ENCODE measurements around the gene GPR37.

Gene GPR37

DNA sequence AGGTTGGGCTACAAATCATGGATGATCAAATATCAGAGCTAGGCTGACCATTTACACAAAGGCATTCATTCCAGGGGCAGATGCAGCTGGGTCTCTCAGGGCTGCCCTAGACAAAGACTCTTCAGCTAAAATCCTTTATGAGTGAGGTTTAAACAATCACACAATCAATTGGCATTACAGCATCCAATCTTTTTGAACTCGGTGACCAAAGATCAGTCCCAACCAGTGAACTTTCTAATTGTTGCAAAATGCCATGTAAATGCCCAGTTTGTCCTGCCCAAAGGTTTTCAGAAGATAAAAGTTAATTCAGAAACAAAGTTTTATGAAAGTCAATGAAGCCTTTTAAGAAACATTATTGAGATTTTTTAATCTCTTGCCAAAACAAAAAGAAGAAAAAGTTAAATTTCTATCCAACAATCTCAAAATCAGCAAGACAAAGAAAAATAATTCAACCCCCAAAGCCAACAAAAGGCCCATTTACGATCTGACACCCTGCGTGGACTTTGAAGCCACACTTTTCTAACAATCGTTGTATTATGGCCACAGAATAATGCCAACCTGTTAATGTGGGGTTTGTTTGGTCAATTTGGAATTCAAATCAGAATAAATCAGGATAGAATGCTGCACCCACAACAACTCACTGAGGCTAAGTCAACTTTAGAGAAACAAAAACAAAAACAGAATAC, 40.9 kb downstream of the GPR37 start:
- no peak for DNase-seq (ENCODE audit: low read depth in 2 of 2)

DNA sequence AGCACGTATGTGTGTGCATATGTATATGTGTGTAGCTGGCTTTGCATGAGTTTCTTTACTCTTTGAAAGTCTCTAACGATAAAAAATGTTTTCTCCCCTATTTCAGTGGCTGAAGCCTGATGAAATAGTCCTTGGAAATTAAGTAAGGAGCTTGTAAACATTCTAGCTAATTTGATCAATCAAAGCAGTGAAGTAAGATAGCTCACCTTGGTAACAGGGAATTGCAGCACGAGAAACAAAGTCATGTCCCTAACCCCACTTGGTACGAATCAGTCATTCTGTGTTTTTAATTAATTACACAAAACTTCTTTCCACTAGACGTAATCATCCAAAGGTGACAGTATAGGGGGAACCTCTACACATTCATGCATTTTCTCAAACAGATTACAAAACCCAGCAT, 41.5 kb downstream of the GPR37 start:
- no peak for DNase-seq (ENCODE audit: low read depth in 2 of 2)

DNA sequence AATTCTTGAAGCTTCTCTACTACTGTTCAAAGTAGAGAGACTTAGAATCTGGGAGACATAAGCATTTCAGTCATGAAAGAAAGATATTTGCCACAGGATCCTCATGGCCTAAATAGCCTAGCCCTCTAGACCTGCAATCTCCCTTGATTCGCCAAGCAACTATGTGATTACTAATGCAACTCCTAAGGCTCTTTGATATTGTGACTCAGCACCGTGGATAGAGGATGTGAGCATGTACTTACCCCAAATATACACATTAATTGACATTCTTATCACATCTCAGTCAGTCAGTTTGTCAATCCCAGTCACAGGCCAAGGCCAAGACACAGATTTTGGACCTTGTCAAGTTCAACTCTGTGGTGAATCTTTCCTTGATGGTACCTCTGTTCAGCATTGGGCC, 42.6 kb downstream of the GPR37 start:
- no peak for DNase-seq (ENCODE audit: low read depth in 2 of 2)

DNA sequence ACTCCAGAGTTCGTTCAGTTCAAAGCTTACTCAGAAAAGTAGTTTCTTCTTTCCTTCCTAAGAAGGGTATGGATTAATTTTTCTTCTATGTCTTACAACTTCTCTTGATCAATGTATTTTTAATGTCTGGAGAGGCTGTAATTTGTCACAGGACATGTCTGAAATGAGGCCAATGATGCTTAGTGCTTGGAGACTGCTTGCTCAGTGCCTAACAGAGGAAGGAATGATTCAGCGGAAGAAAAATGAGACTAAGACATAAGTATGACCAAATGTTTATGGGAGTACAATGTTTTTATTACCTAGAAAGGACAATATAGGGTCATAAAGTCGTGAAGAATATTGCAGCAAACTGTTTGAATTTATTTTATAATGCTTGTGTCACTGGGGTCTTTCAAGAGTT, 43.3 kb downstream of the GPR37 start:
- DNase-seq (ENCODE audit: low read depth in 2 of 2): no peak

DNA sequence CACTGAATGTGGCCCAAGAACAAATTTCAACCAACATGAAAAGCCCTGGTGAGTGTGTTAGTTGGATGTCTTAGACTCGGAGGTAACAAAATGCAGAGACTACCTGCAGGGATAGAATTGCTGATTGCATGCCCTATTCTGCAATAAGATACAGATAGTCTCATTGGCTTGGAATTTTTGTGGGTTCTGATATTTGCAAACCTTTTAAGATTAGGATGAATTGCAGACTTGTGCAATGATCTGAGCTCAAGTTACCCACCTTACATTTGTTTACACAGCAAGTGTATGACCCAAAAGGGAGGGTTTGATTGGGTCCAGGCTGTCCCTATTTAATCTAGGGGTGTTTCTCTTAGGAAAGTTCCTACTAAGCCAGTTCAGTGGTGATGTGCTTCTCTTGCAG, 45.4 kb downstream of the GPR37 start:
- DNase-seq (ENCODE audit: low read depth in 2 of 2): no peak

DNA sequence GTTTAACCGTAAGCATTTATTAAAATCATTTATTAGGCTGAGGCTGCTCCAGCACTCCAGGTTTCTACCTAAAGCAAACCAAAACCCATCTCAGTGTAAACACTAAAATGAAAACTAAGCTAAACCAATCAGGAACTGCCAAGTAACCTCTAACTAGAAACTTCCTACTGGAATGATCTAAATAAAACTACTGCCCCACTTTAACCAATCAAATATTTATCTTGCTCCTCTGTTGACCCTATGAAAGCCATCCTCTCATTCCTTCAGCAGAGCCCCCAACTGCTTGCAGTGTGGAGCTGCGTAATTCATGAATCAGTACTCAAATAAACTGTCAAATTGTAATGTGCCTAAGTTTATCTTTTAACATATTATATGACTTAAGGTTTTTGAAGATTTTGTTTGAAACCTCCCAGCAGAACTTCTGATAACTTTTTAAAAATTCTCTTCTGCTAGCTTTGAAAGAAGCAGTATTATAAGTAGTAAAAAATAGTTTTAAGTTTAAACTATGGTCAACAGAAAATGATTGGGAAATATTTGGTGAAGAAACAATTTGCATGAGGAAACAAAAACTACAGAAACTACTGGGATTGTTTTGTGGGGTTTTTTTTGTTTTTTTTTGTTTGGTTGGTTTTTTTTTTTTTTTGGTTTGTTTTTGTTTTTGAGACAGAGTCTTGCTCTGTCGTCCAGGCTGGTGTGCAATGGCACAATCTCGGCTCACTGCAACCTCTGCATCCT, 47.4 kb downstream of the GPR37 start:
- no peak for DNase-seq (ENCODE audit: low read depth in 2 of 2)

DNA sequence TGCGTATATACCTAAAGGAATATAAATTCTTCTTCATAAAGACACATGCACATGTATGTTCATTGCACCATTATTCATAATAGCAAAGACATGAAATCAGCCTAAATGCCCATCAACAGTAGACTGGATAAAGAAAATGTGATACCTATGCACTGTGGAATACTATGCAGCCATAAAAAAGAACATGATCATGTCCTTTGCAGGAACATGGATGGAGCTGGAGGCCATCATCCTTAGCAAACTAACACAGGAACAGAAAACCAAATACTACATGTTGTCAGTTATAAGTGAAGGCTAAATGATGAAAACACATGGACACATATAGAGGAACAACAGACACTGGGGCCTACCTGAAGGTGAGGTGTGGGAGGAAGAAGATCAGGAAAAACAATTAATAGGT, 48.7 kb downstream of the GPR37 start:
- no peak for DNase-seq (ENCODE audit: low read depth in 2 of 2)

DNA sequence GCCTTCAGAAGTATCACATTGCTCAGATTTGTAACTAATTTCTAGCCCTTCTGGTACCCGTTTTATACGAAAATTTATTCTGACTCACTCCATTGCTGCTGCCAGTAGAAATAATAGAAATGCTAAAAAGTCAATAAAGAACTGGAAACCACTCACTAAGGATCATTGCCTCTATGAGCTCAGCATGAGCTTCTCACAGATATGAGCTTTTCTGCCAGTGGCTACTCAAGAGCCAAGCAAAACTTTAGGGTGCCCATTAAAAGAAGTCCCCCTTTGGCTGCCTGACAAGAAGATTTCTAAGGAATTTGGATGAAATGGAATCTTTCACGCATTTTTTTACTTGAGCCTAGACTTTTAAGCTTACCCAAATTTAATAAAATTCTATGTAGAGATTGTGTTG, 52.5 kb downstream of the GPR37 start:
- DNase-seq (ENCODE audit: low read depth in 2 of 2): no peak

DNA sequence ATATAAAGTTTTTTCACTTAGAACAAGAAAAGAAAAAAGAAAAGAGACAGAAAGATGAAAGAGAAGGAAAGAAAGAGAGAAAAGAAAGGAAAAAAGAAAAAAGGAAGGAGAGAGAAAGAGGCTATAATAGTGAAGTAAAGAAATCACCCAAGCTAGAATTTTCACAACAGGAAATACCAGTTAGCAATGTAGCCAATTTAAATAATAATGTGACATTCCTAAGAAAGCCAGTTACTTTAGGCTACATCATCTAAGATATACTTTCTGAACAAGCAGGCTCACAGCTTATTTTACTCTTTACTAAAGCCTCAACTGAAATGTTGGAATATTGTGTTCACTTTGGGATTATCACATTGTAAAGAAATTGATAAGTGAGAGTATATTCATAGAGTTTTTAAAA, 53.6 kb downstream of the GPR37 start:
- no peak for DNase-seq (ENCODE audit: low read depth in 2 of 2)

DNA sequence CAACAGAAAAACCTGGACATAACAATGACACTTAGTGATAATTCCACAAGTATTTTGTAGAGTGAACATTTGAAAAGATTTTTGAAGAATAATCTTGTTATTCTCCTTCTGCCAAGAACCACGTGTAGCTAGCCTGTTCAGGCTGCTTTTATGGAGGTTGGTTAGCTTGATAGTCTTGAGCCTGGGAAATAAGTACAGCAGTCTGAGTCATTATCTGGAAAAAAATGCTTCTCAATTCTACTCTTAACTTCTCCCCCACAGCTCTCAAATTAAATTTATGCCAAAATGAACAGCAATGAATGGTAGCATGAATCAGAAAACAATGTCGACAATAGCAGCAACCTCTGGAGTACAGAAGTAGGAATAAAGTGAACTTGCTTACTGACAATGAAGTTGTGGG, 63.2 kb downstream of the GPR37 start:
- no peak for DNase-seq (ENCODE audit: low read depth in 2 of 2)

DNA sequence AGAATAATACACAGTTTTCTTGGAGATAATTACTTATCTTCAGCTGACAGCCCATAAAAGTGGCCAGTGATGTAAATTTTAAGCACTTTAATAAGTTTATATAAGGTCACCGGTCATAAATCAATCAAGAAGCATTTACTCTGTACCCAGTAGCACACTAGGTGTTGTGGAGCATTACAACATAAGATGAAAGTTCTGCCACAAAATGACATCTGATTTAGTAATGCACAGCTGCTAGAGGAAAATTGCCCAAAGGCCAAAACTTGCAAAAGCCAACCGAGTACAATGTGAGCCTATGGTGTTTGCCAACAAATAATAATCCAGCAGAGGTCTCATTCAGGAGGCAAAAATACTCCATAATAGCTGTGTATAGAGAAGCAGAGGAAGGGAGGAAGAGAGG, 63.6 kb downstream of the GPR37 start:
- no peak for DNase-seq (ENCODE audit: low read depth in 2 of 2)

DNA sequence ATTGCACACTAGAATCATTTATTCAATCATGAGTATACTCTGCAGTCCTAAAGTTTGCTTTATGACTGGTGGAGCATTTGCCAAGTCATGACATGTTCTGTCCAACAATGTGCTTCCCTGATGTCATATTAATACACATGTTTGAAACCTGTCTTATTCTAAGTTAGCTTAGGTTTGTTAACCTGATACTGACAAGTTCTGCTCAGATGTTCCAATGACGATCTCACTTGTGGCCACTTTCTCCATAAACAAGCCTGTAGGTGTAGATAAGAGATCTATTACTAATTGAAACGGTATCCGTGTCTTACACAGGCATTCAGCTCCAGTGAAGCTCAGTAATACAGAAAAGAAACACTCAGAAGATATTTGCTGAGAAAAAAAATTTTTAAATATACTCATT, 64.9 kb downstream of the GPR37 start:
- no peak for DNase-seq (ENCODE audit: low read depth in 2 of 2)

DNA sequence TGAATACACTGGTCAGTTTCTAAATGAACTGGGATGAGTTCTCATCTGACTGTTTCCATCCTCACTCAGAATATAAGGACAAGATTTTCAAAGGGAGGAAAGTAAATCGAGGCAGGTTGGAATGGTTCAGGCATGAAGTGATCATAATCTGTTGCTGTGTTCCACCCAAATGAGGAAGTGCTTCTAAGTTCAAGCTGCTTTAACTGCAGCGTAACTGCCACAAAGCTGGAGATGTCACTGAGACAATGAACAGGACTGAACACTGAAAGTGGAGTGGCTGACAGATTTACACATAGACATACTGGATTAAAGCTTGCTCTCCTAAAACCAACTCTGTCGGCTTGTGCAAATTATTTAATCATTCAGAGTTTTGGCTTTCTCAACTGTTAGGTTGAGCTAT, 66.6 kb downstream of the GPR37 start:
- no peak for DNase-seq (ENCODE audit: low read depth in 2 of 2)

DNA sequence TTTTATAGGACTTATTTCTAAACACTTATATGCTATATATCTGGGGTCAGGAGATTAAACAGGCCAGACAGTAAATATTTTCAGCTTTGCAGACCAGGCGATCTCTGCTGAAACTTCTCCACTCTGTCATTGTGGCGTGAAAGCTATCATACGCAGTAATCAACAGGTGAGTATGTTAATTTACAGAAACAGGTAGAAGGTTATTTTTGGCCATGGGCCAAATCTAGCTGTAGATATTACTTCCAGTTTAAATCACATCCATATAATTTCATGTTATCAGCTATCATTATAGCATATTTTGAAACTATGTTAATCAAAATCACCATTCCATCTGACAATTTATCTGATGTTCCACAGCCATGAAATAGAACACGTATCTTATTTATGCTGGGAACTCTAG, 67.8 kb downstream of the GPR37 start:
- no peak for DNase-seq (ENCODE audit: low read depth in 2 of 2)
